ENCODE measurements around the gene AKR7A2.

AKR7A2 gene

DNA sequence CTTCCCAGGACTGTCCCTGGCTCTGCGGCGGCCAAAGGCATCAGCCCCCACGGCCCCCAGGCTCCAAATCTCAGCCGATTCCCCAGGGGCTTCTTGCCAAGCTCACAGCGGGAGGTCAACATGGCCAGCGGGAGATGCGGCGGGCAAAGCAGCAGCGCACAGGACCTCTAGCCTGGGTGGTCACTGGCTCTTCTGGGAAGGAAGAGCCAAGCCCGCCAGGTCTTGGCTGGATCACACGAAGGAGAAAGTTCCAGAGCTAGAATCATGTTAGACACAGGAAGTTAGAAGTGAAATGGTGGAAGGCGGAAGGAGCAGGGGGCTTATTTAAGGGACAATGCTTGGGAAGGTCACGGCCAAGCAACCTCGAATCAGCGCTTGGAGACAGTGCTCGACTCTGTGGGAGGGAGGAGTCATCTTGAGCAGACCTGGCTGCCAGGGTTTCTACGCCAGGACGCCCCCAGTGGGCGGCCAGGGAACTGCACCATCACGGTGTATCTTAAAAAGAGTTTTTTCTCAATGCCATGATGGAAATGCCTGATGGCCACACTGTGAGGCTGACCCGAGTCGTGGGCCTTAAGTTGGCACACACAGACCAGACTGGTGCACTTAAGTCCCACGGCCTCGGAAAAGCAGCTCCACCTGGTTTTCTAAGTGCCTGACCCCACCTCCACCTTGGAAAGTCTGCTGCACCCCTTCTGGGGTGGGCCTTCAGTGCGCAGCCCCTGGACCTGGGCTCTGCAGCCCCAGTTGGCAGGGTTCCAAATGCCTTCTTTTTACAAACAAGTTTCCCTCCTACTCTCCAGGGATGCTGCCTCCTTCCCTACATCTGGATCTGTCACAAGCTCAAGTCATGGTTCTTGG, 29.5 kb upstream of the AKR7A2 start:
- TF ChIP-seq EZH2phosphoT487 (conservative IDR thresholded peaks at IDR 0.05; ENCODE audit: low read length) = no peak
- TF ChIP-seq, protein P1, sequence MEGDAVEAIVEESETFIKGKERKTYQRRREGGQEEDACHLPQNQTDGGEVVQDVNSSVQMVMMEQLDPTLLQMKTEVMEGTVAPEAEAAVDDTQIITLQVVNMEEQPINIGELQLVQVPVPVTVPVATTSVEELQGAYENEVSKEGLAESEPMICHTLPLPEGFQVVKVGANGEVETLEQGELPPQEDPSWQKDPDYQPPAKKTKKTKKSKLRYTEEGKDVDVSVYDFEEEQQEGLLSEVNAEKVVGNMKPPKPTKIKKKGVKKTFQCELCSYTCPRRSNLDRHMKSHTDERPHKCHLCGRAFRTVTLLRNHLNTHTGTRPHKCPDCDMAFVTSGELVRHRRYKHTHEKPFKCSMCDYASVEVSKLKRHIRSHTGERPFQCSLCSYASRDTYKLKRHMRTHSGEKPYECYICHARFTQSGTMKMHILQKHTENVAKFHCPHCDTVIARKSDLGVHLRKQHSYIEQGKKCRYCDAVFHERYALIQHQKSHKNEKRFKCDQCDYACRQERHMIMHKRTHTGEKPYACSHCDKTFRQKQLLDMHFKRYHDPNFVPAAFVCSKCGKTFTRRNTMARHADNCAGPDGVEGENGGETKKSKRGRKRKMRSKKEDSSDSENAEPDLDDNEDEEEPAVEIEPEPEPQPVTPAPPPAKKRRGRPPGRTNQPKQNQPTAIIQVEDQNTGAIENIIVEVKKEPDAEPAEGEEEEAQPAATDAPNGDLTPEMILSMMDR (IDR thresholded peaks at IDR 0.05; ENCODE audit: insufficient read depth, low read length, poor library complexity, severe bottlenecking) = peak; percentile 53
- Histone ChIP-seq H3K27me3 (ENCODE audit: low read length) (no peaks in the 10 kb centered on the region), H3K9me2 (replicated peaks; ENCODE audit: insufficient read depth, low read length) (no peaks in the 10 kb centered on the region), H3K27ac (ENCODE audit: low read depth, low read length) (no peak overlapping the region), H3K79me2 (ENCODE audit: insufficient read depth, low read length) (no peaks in the 10 kb centered on the region), H3F3A (ENCODE audit: insufficient read depth) (no peaks in the 10 kb centered on the region), H4K20me1 (ENCODE audit: low read depth, low read length) (no peaks in the 10 kb centered on the region), H2AFZ (ENCODE audit: low read depth, low read length, severe bottlenecking) (no peak overlapping the region), H3K9me3 (ENCODE audit: insufficient read depth, low read length) (no peaks in the 10 kb centered on the region), H3K4me3 (ENCODE audit: insufficient read depth, low read length, poor library complexity, severe bottlenecking) (no peak overlapping the region), H3K36me3 (ENCODE audit: low read length) (no peaks in the 10 kb centered on the region), H3K4me2 (ENCODE audit: low read depth, low read length, poor library complexity, severe bottlenecking) (no peak overlapping the region), H3K9ac (ENCODE audit: low read length) (no peak overlapping the region)

GRCh38 chr1:19340387-19340937, 28.5 kb upstream of the AKR7A2 start:
- Histone ChIP-seq H3K9me3 (ENCODE audit: insufficient read depth, low read length) (no peaks in the 10 kb centered on the region), H3K4me2 (ENCODE audit: low read depth, low read length, poor library complexity, severe bottlenecking) (no peak overlapping the region), H2AFZ (ENCODE audit: low read depth, low read length, severe bottlenecking) (no peak overlapping the region), H3K4me3 (ENCODE audit: insufficient read depth, low read length, poor library complexity, severe bottlenecking) (no peak overlapping the region), H4K20me1 (ENCODE audit: low read depth, low read length) (no peaks in the 10 kb centered on the region), H3K9ac (ENCODE audit: low read length) (no peak overlapping the region), H3F3A (ENCODE audit: insufficient read depth) (no peaks in the 10 kb centered on the region), H3K27me3 (ENCODE audit: low read length) (no peaks in the 10 kb centered on the region), H3K36me3 (ENCODE audit: low read length) (no peaks in the 10 kb centered on the region), H3K79me2 (ENCODE audit: insufficient read depth, low read length) (no peaks in the 10 kb centered on the region), H3K27ac (ENCODE audit: low read depth, low read length) (no peak overlapping the region), H3K9me2 (replicated peaks; ENCODE audit: insufficient read depth, low read length) (no peaks in the 10 kb centered on the region)
- TF ChIP-seq EZH2phosphoT487 (conservative IDR thresholded peaks at IDR 0.05; ENCODE audit: low read length) = no peak
- TF ChIP-seq, protein P1 (IDR thresholded peaks at IDR 0.05; ENCODE audit: insufficient read depth, low read length, poor library complexity, severe bottlenecking) = no peak

- Histone ChIP-seq H3K27ac (ENCODE audit: low read depth, low read length) (no peak overlapping the region), H3K27me3 (ENCODE audit: low read length) (no peaks in the 10 kb centered on the region), H4K20me1 (ENCODE audit: low read depth, low read length) (no peaks in the 10 kb centered on the region), H3K4me2 (ENCODE audit: low read depth, low read length, poor library complexity, severe bottlenecking) (no peak overlapping the region), H3K4me3 (ENCODE audit: insufficient read depth, low read length, poor library complexity, severe bottlenecking) (no peak overlapping the region), H3F3A (ENCODE audit: insufficient read depth) (no peaks in the 10 kb centered on the region), H3K79me2 (ENCODE audit: insufficient read depth, low read length) (no peaks in the 10 kb centered on the region), H3K36me3 (ENCODE audit: low read length) (no peaks in the 10 kb centered on the region), H3K9me3 (ENCODE audit: insufficient read depth, low read length) (no peaks in the 10 kb centered on the region), H3K9me2 (replicated peaks; ENCODE audit: insufficient read depth, low read length) (no peaks in the 10 kb centered on the region), H2AFZ (ENCODE audit: low read depth, low read length, severe bottlenecking) (no peak overlapping the region), H3K9ac (ENCODE audit: low read length) (no peak overlapping the region)
- TF ChIP-seq, protein P1 (IDR thresholded peaks at IDR 0.05; ENCODE audit: insufficient read depth, low read length, poor library complexity, severe bottlenecking) = no peak
- TF ChIP-seq EZH2phosphoT487 (conservative IDR thresholded peaks at IDR 0.05; ENCODE audit: low read length) = no peak
Observed at GRCh38 chr1:19339214-19339861, 27.4 kb upstream of the AKR7A2 start.
